ENCODE measurements around the gene PLEKHA7. TPM values are rescaled to one million over a fixed set of nuclear protein-coding genes. Genes with fewer than 3 reads are reported as not detected.

The PLEKHA7 gene
- total RNA-seq, 2 donors from 2014 or later = 17.5 to 21.9 TPM

GRCh38 chr11:16776711-16777612 is 237.3 kb downstream of the PLEKHA7 start:
- Histone ChIP-seq H3K27ac (ENCODE audit: low read depth, low read length) (peak overlapping the region; percentile 53), H3K9me3 (ENCODE audit: control insufficient read depth, low read length) (no peaks in the 10 kb centered on the region), H3K36me3 (ENCODE audit: control insufficient read depth, insufficient read depth, low read length) (no peaks in the 10 kb centered on the region), H3K27me3 (ENCODE audit: control insufficient read depth, insufficient read depth, low read length, poor library complexity, severe bottlenecking) (no peaks in the 10 kb centered on the region), H3K9ac (ENCODE audit: extremely low read depth, low read length, poor library complexity, severe bottlenecking) (no peak overlapping the region), H3K4me1 (ENCODE audit: control insufficient read depth, insufficient read depth, low read length) (no peaks in the 10 kb centered on the region), H3K4me3 (ENCODE audit: low read length) (no peak overlapping the region)
- H3K4me3 Mint-ChIP-seq = no peak overlapping the region
- peaks cover 5% of the 10 kb centered on the region for H3K36me3 Mint-ChIP-seq (ENCODE audit: low read depth)
- H3K4me1 Mint-ChIP-seq = peaks cover 14% of the 10 kb centered on the region
- no peak overlapping the region for H3K27ac Mint-ChIP-seq
- no peaks in the 10 kb centered on the region for H3K9me3 Mint-ChIP-seq
- 81 to 91% methylated on average over 5 to 14 of the region's 14 CpGs for WGBS, 2 experiments (ENCODE audit: insufficient coverage in 1 of 2, insufficient read length in 1 of 2)
- no peaks in the 10 kb centered on the region for H3K27me3 Mint-ChIP-seq (ENCODE audit: insufficient read depth)
- DNase-seq = no peak
- TF ChIP-seq CTCF (conservative IDR thresholded peaks at IDR 0.05) = no peak

- no peak for TF ChIP-seq CTCF (conservative IDR thresholded peaks at IDR 0.05)
- 92 to 94% methylated on average over 15 to 16 of the region's 16 CpGs for WGBS, 2 experiments (ENCODE audit: insufficient coverage in 1 of 2, insufficient read length in 1 of 2)
- DNase-seq = peak; percentile 30
- no peaks in the 10 kb centered on the region for H3K4me1 ChIP-seq (ENCODE audit: control insufficient read depth, insufficient read depth, low read length)
- no peaks in the 10 kb centered on the region for H3K27me3 Mint-ChIP-seq (ENCODE audit: insufficient read depth)
- H3K27ac Mint-ChIP-seq = no peak overlapping the region
- H3K9me3 Mint-ChIP-seq = no peaks in the 10 kb centered on the region
- no peak overlapping the region for H3K4me3 Mint-ChIP-seq
- no peak overlapping the region for H3K27ac ChIP-seq (ENCODE audit: low read depth, low read length)
- H3K9me3 ChIP-seq (ENCODE audit: control insufficient read depth, low read length) = no peaks in the 10 kb centered on the region
- no peaks in the 10 kb centered on the region for H3K27me3 ChIP-seq (ENCODE audit: control insufficient read depth, insufficient read depth, low read length, poor library complexity, severe bottlenecking)
- H3K4me1 Mint-ChIP-seq = peaks cover 14% of the 10 kb centered on the region
- no peaks in the 10 kb centered on the region for H3K36me3 ChIP-seq (ENCODE audit: control insufficient read depth, insufficient read depth, low read length)
- H3K4me3 ChIP-seq (ENCODE audit: low read length) = no peak overlapping the region
- peaks cover 5% of the 10 kb centered on the region for H3K36me3 Mint-ChIP-seq (ENCODE audit: low read depth)
- no peak overlapping the region for H3K9ac ChIP-seq (ENCODE audit: extremely low read depth, low read length, poor library complexity, severe bottlenecking)
Observed at GRCh38 chr11:16775614-16776283, 238.5 kb downstream of the PLEKHA7 start.

GRCh38 chr11:16774936-16775613 is 239.1 kb downstream of the PLEKHA7 start:
- peaks cover 5% of the 10 kb centered on the region for H3K36me3 Mint-ChIP-seq (ENCODE audit: low read depth)
- Histone ChIP-seq H3K9me3 (ENCODE audit: control insufficient read depth, low read length) (no peaks in the 10 kb centered on the region), H3K36me3 (ENCODE audit: control insufficient read depth, insufficient read depth, low read length) (no peaks in the 10 kb centered on the region), H3K9ac (ENCODE audit: extremely low read depth, low read length, poor library complexity, severe bottlenecking) (no peak overlapping the region), H3K4me3 (ENCODE audit: low read length) (no peak overlapping the region), H3K27me3 (ENCODE audit: control insufficient read depth, insufficient read depth, low read length, poor library complexity, severe bottlenecking) (no peaks in the 10 kb centered on the region), H3K27ac (ENCODE audit: low read depth, low read length) (no peak overlapping the region), H3K4me1 (ENCODE audit: control insufficient read depth, insufficient read depth, low read length) (no peaks in the 10 kb centered on the region)
- H3K27me3 Mint-ChIP-seq (ENCODE audit: insufficient read depth) = no peaks in the 10 kb centered on the region
- DNase-seq = peak; percentile 35
- peaks cover 14% of the 10 kb centered on the region for H3K4me1 Mint-ChIP-seq
- 93 to 95% methylated on average over 6 to 9 of the region's 11 CpGs for WGBS, 2 experiments (ENCODE audit: insufficient coverage in 1 of 2, insufficient read length in 1 of 2)
- no peaks in the 10 kb centered on the region for H3K9me3 Mint-ChIP-seq
- no peak for TF ChIP-seq CTCF (conservative IDR thresholded peaks at IDR 0.05)
- H3K27ac Mint-ChIP-seq = no peak overlapping the region
- H3K4me3 Mint-ChIP-seq = no peak overlapping the region
